Keratinocyte (primary cell): ENCODE data around the gene EGR4.

Experiments used
- CTCF ChIP-seq, 3 experiments: IDR thresholded peaks in 1 of 3; conservative IDR thresholded peaks in 1 of 3; optimal IDR thresholded peaks in 1 of 3; 2 replicates in 2 of 3; 3 replicates in 1 of 3; pipeline versions ENCODE3 to v1.5.1; 2011; ENCODE audit warnings: low read length in 3 of 3, mild to moderate bottlenecking in 3 of 3, moderate library complexity in 2 of 3, control low read depth in 1 of 3, inconsistent platforms in 1 of 3; ENCODE audit not compliant: insufficient read depth in 2 of 3; ENCODE audit errors: extremely low read depth in 1 of 3
- EZH2 ChIP-seq: IDR thresholded peaks from one replicate; pipeline ENCODE4 v1.6.1; 2012; ENCODE audit warnings: inconsistent platforms, mild to moderate bottlenecking, low read length, moderate library complexity

DNA sequence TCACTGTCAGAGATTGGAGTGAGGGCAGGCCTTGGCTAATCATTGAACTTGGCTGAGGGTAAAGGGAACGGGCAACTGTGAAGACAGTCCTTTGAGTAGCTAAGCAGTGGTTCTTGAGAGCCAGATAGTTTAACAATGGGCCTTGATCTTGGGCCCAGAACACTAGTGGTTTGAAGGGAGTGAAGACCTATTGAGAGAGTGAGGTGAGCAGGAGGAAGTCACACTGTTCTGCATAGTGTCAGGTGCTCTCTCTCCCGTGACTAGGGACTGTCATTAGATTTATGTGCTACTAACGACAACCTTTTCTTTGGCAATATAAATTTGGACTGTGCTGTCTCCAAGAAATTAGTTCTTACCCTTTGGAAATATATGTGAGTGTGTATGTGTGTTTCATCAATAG is 47.7 kb upstream of the EGR4 start:
- TF ChIP-seq CTCF (optimal IDR thresholded peaks at IDR 0.05 in 1 of 3, IDR thresholded peaks at IDR 0.05 in 1 of 3, conservative IDR thresholded peaks at IDR 0.05 in 1 of 3; ENCODE audit: extremely low read depth in 1 of 3, insufficient read depth in 2 of 3, low read length in 3 of 3) (no peak), EZH2 (no peak)
